ENCODE results near the gene ANGPTL4. TPM values are rescaled to one million over a fixed set of nuclear protein-coding genes. Genes with fewer than 3 reads are reported as not detected.

ANGPTL4 gene
- total RNA-seq, 4 donors from 2014 or later = 11.8 to 51.8 (median 34.7) TPM

DNA sequence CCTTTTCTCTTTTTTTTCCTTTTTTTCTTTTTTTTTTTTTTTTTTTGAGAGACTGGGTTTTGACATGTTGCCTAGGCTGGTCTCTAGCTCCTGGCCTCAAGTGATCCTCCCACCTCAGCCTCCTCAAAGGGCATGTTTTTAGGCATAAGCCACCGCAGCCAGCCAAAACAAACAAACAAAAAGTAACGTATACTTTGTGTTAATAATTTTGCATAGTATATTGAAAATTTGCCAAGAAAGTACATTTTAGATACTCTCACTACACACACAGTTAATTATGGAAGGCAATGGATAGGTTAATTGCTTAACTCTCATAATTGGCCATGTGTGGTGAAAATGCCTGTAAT lies 24.6 kb downstream of the ANGPTL4 start:
- no peak for DNase-seq (ENCODE audit: low spot score in 2 of 2)
- H3K4me3 ChIP-seq (ENCODE audit: low read depth, poor library complexity, severe bottlenecking) = no peak overlapping the region
- TF ChIP-seq, protein P1, sequence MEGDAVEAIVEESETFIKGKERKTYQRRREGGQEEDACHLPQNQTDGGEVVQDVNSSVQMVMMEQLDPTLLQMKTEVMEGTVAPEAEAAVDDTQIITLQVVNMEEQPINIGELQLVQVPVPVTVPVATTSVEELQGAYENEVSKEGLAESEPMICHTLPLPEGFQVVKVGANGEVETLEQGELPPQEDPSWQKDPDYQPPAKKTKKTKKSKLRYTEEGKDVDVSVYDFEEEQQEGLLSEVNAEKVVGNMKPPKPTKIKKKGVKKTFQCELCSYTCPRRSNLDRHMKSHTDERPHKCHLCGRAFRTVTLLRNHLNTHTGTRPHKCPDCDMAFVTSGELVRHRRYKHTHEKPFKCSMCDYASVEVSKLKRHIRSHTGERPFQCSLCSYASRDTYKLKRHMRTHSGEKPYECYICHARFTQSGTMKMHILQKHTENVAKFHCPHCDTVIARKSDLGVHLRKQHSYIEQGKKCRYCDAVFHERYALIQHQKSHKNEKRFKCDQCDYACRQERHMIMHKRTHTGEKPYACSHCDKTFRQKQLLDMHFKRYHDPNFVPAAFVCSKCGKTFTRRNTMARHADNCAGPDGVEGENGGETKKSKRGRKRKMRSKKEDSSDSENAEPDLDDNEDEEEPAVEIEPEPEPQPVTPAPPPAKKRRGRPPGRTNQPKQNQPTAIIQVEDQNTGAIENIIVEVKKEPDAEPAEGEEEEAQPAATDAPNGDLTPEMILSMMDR (IDR thresholded peaks at IDR 0.05) = no peak
- no peak for TF ChIP-seq POLR2A (IDR thresholded peaks at IDR 0.05)
- intact Hi-C loops (cut with DNase I; ENCODE audit: low total_unique reads) = no loop called here
- WGBS, 2 donors = 57 to 59% methylated on average over 2 of the region's 2 CpGs

DNA sequence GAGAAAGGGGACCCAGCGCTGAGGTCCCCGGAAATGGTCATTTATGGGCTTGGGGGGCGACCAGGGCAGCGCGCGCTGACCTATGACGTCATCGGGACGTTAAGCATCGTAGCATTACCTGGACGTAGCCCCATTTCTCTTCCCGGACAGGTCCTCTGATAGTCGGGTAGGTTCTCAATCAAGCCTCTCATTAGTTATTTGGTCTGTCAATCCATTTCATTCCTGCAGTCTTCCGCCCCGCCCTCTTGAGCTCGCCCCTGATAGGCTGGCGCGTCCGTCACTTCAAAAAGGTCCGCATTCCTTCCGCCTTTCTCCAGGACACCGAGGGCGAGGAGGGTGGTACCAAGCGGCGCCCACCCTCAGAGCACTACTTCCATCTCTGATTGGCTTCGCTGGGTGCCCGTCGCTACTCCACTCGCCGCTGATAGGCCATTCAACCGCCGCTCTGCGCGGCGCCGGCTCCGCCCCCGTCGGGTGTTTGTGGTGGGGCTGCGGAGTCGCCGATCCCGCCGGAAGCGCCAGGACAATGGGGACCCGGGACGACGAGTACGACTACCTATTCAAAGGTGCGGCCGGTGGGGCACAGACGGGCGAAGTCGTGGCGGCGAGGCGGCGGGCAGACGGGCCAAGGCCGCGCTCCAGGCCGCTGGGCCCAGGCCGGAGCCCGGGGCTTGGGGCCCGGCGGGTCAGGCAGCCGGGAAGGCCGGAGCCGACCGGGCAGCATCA lies 26.1 kb downstream of the ANGPTL4 start, which contains the start of gene RAB11B:
Gene RAB11B, plus strand, starts transcription at position 470 of the 726 bp plus-strand sequence. Its CDS starts 57 bp downstream, at position 527.
- intact Hi-C loops (cut with DNase I; ENCODE audit: low total_unique reads) = no loop called here
- peak within 1 kb of the TSS; percentile 98 for H3K4me3 ChIP-seq (ENCODE audit: low read depth, poor library complexity, severe bottlenecking)
- peak; percentile 100 for DNase-seq (ENCODE audit: low spot score in 2 of 2)
- 0% methylated on average over 25 to 68 of the region's 70 CpGs for WGBS, 2 donors
- TF ChIP-seq, protein P1 (IDR thresholded peaks at IDR 0.05) = no peak
- TF ChIP-seq POLR2A (IDR thresholded peaks at IDR 0.05) = peak in 1 of 2 donors; percentile 67

DNA sequence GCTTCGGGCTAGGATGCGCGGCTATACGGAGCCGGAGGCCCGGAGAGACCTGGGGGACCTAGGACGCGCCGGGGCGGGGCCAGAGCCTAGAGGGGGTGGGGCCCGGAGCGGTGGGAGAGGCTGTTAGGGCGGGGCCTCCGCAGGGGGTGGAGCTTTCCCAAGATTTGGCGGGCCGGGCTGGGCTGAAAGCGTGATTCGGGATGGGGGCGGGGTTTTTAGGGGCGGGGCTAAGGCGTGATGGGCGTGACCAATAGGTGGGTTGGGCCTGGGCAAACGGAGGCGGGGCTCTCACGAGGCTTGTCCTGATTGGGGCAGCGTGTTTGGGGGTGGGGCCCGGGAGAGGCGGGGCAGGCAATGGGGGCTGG lies 26.6 kb downstream of the ANGPTL4 start:
- intact Hi-C loops (cut with DNase I; ENCODE audit: low total_unique reads) = no loop called here
- TF ChIP-seq, protein P1 (IDR thresholded peaks at IDR 0.05) = no peak
- no peak for TF ChIP-seq POLR2A (IDR thresholded peaks at IDR 0.05)
- WGBS, 2 donors = 2 to 3% methylated on average over 22 to 26 of the region's 28 CpGs
- DNase-seq (ENCODE audit: low spot score in 2 of 2) = peak; percentile 95 to 99
- peak overlapping the region; percentile 98 for H3K4me3 ChIP-seq (ENCODE audit: low read depth, poor library complexity, severe bottlenecking)

DNA sequence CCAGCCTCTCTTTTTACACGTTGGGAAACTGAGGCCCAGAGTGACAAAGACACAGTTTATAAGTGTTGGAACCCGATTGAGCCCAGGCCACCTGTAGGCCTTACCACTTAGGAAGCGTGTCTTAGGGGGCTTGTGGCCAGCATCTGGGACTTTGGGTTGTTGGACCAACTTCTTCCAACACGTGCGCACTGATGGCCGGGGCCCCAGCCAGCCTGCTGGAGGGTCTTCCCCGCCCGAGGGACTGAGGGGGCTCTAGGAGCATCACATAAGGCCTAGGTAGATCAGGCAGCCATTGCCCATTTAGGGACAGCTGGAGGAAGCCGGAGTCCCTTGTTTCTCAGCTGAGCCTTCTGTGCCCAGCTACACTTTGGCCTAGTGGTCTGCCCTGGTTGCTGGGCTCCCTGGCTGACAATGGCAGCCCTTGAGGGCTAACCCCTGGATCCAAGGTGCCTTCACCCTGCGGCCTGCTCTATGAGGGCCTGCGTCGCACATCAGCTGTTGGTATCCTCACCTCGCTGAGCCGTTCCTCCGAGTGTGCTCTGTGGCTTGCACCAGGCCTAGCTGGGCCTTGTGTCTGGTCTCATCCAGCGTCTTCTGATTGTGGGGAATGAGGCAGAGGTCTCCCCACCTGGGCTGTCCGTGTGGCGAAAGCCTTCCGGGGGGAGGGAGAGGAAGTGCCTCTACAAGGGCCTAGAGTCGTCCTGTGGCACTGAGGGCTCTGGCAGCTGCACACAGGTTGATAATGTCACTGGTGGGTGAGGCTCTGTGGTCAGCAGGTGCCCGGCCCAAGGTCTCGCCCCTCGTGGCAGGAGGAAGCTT lies 27.5 kb downstream of the ANGPTL4 start:
- 73 to 77% methylated on average over 21 to 23 of the region's 23 CpGs for WGBS, 2 donors
- intact Hi-C loops (cut with DNase I; ENCODE audit: low total_unique reads) = no loop called here
- H3K4me3 ChIP-seq (ENCODE audit: low read depth, poor library complexity, severe bottlenecking) = no peak overlapping the region
- TF ChIP-seq POLR2A (IDR thresholded peaks at IDR 0.05) = no peak
- TF ChIP-seq, protein P1 (IDR thresholded peaks at IDR 0.05) = no peak
- DNase-seq (ENCODE audit: low spot score in 2 of 2) = no peak

DNA sequence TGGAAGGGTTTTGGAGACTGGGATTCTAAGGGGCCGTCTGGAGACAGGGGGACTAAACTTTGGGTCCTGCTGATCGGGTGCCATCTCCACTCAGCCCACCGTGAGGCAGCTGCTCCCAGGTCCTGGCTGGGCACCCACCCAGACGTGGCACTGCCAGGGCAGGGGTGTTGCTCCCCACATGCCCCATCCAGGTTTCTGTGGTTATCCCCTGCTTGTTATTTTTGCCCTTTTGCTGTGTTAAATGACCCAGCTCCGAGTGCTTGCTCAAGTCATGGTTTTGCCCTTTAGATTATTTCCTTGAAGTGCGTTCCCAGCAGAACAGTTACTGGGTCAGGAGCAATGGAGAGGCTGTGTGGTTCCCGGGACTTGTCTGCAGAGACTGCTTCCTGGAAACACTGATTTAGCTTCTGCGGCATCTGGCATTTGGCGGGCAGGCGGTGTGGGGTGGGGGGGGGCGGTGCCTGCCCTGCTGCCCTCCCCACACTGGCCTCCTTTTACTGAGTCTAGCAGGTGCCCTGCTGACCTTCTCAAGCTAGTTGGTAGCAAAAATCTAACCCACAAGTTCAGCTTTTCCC lies 28.1 kb downstream of the ANGPTL4 start:
- intact Hi-C loops (cut with DNase I; ENCODE audit: low total_unique reads) = no loop called here
- WGBS, 2 donors = 26 to 31% methylated on average over 11 of the region's 11 CpGs
- no peak for TF ChIP-seq POLR2A (IDR thresholded peaks at IDR 0.05)
- TF ChIP-seq, protein P1 (IDR thresholded peaks at IDR 0.05) = no peak
- H3K4me3 ChIP-seq (ENCODE audit: low read depth, poor library complexity, severe bottlenecking) = no peak overlapping the region
- no peak for DNase-seq (ENCODE audit: low spot score in 2 of 2)

All from lower leg skin (tissue), 4 donors.